Lower leg skin (tissue), 4 donors: ENCODE results near the gene RING1. TPM values are rescaled to one million over a fixed set of nuclear protein-coding genes. Genes with fewer than 3 reads are reported as not detected.

Source experiments
- DNase-seq, 2 donors: peaks; one replicate each; pipeline ENCODE4 v3.0.0-alpha.2; 2019; ENCODE audit warnings: low spot score in 2 of 2
- H3K4me3 ChIP-seq: fragments of 200-600 bp; sonication (generic); 2 replicates; pipeline ENCODE4 v1.5.1; 2017; ENCODE audit warnings: mild to moderate bottlenecking, low read depth; ENCODE audit not compliant: poor library complexity, severe bottlenecking
- POLR2A ChIP-seq, 2 donors: fragments of 450-650 bp; IDR thresholded peaks; one replicate each; pipeline ENCODE4 v1.6.1; 2016 to 2017; ENCODE audit warnings: antibody characterized with exemption in 2 of 2, mild to moderate bottlenecking in 1 of 2, moderate library complexity in 1 of 2
- WGBS, 2 donors: methylation state at CpG; one replicate each; pipeline ENCODE4 v1.1.5; 2018; 5-methylcytosine and 5-hydroxymethylcytosine counted together
- intact Hi-C: fragments of 100-400 bp; cut with DNase I; formaldehyde crosslinking; loops from one replicate; pipeline ENCODE4 v1.15.0; 2023; ENCODE audit warnings: low total_unique reads
- total RNA-seq, 4 donors: library from RNA; depleted of rRNA; stranded (reverse); fragments of >200 nt; gene quantifications; one replicate each; pipeline ENCODE4 v1.1.0, GENCODE V29; 2016
- TF ChIP-seq, protein P1 (sequence below), 3 donors: fragments of 450-650 bp; IDR thresholded peaks; one replicate each; pipeline ENCODE4 v1.5.1; 2016; ENCODE audit warnings: antibody characterized with exemption in 3 of 3, mild to moderate bottlenecking in 3 of 3, moderate library complexity in 2 of 3

The RING1 gene
- total RNA-seq, 4 donors from 2014 or later, result 10.0 to 22.1 (median 13.7) TPM

DNA sequence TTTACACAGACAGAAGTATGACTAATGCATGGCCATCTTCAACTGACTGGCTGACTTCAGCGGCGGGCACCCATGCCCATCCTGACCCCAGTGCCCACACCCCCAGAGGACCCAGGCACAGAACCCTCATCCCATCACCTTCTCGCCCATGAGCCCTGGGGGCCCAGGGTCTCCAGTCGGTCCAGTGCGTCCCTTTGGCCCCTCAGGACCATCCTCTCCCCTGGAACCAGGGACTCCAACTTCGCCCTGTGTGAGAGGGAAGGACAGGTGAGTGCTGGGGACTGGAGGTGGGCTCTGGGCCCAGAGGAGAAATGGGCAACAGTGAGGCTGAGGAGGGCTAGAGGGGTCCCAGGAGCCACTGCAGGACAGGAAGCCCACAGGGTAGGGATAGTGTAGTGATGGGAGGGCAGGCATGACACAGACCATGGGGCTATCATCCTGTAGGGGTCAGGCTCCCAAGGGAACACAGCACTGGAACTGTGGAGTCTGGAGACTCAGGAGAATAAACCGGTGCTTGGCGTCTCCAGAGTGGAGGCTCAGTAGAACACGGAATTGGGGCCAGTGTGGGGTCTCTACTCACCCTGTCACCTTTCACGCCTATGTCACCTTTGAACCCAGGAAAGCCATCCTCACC, 32.7 kb upstream of the RING1 start:
- no peak for DNase-seq
- 72 to 86% methylated on average over 10 of the region's 10 CpGs for WGBS, 2 donors
- intact Hi-C loops, result no loop called here
- TF ChIP-seq, protein P1, sequence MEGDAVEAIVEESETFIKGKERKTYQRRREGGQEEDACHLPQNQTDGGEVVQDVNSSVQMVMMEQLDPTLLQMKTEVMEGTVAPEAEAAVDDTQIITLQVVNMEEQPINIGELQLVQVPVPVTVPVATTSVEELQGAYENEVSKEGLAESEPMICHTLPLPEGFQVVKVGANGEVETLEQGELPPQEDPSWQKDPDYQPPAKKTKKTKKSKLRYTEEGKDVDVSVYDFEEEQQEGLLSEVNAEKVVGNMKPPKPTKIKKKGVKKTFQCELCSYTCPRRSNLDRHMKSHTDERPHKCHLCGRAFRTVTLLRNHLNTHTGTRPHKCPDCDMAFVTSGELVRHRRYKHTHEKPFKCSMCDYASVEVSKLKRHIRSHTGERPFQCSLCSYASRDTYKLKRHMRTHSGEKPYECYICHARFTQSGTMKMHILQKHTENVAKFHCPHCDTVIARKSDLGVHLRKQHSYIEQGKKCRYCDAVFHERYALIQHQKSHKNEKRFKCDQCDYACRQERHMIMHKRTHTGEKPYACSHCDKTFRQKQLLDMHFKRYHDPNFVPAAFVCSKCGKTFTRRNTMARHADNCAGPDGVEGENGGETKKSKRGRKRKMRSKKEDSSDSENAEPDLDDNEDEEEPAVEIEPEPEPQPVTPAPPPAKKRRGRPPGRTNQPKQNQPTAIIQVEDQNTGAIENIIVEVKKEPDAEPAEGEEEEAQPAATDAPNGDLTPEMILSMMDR (IDR thresholded peaks at IDR 0.05), result no peak
- TF ChIP-seq POLR2A (IDR thresholded peaks at IDR 0.05), result no peak
- H3K4me3 ChIP-seq, result no peak overlapping the region

DNA sequence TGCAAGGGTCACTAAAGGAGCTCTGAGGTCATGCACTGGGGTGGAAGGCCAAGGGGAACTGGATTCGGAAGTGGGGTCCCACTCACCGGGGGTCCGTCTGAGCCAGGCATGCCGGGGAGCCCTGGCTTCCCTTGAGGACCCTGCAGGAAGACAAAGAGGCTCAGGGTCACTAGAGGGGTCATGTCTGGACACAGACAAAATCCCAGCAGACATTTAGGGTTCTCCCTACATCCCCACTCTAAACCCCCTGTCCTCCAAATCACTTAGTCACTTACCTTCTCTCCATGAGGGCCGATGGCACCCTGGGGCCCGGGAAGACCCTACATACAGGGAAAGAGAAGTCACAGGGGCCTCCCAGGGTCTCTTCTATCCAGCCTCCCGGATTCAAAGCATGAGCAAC, 31.4 kb upstream of the RING1 start:
- 93% methylated on average over 7 of the region's 7 CpGs for WGBS, 2 donors
- TF ChIP-seq, protein P1 (IDR thresholded peaks at IDR 0.05), result no peak
- no peak for TF ChIP-seq POLR2A (IDR thresholded peaks at IDR 0.05)
- intact Hi-C loops, result no loop called here
- H3K4me3 ChIP-seq, result no peak overlapping the region
- no peak for DNase-seq

DNA sequence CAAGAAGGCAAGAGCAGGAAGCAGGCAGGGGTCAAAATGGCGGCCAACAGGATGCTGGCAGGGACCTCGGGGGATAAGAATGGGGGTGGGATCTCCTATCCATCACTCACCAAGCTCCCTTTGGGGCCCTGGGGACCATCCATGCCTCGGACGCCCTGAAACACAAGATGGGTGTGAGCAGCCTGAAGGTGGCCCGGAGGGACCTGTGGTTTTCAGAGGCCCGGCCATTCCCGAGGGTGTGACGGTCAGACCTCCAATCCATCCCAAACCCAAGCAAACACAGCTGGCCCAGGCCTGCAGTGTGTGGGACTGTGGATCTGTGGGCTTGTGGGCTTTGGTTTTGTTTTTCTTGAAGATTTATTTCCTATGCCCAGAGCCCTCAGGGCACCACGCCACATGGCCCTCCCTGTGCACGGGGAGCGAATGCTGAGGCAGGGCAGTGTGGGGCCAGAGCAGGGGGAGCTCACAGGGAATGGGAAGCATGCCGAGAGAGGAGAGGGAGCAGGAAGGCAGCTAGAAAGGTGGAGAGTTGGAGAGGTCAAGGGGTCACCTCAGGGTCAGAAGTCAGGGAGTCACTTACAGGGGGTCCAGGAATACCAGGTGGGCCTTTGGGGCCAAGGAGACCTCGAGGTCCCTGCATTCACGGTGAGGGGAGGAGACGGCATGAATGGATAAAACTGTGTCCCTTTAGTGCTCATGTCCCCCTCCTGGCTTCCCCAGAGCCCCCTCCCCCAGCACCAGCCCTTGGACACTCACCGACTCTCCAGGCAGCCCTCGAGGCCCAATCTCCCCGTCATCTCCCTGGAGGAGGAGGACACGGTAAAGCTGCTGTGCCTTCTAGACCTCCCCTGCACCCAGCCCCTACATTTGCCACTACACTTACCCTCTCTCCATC, 30.5 kb upstream of the RING1 start:
- TF ChIP-seq, protein P1 (IDR thresholded peaks at IDR 0.05), result no peak
- no peak for TF ChIP-seq POLR2A (IDR thresholded peaks at IDR 0.05)
- no peak overlapping the region for H3K4me3 ChIP-seq
- no peak for DNase-seq
- WGBS, 2 donors, result 79 to 86% methylated on average over 15 to 19 of the region's 19 CpGs
- intact Hi-C loops, result no loop called here

DNA sequence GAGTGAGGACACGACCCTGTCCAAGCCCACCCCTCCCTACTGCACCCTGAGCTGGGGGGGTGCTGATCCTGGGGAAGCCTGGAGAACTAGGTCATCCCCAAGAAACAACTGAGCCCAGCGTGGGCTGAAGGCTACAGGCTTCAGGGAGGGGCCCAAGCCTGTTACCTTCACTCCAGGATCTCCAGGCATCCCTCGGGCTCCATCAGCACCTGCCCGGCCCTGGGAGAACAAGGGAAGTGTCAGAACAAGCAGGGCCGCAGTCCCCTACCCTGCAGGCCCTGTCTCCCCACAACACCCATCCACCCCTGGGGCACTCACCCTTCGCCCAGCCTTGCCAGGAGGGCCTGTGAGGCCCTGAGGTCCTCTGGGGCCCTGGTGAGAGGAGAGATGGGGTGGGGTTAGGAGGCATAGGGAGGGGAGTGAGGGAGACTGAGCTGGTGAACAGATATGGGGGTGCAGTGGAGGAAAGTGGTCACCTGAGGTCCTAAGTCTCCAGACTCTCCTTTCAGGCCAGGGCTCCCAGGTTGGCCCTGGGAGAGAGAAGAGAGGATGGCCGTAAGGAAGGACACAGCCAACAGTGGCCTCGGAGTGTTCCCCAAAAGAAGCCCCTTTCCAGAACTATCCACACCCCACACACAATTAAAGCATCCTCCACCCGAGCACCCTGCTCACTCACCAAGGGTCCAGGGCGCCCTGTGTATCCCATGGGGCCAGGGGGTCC, 29.4 kb upstream of the RING1 start:
- WGBS, 2 donors, result 83 to 92% methylated on average over 10 of the region's 10 CpGs
- intact Hi-C loops, result no loop called here
- H3K4me3 ChIP-seq, result no peak overlapping the region
- DNase-seq, result no peak
- no peak for TF ChIP-seq POLR2A (IDR thresholded peaks at IDR 0.05)
- TF ChIP-seq, protein P1 (IDR thresholded peaks at IDR 0.05), result no peak

DNA sequence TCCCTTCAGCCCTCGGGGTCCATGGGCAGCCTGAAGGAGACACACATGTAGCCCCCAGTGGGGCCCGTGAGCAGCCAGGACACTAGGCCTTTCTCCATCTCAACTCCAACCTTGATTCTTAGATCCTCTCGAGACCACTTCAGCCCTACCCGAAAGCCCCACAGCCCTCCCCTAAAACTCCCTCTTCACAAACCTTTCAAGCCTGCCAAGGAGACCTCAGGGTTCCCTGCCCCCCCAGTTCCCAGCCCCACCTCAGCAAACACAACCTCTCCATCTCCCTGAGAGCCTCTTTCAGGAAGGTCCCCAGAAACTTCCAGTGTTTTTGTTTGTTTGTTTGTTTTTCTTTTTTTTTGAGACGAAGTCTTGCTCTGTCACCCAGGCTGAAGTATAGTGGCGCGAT, 27.2 kb upstream of the RING1 start:
- intact Hi-C loops, result no loop called here
- H3K4me3 ChIP-seq, result no peak overlapping the region
- 92 to 94% methylated on average over 7 of the region's 7 CpGs for WGBS, 2 donors
- TF ChIP-seq POLR2A (IDR thresholded peaks at IDR 0.05), result no peak
- TF ChIP-seq, protein P1 (IDR thresholded peaks at IDR 0.05), result no peak
- DNase-seq, result no peak
